ENCODE results near the gene LCP2. TPM values are rescaled to one million over a fixed set of nuclear protein-coding genes. Genes with fewer than 3 reads are reported as not detected.

LCP2 gene
- total and polyA plus RNA-seq, 2 of the 8 experiments (the other 6 are each of a cell fraction or from before 2014, with no cell fraction given), result 0.26 to 0.33 TPM

DNA sequence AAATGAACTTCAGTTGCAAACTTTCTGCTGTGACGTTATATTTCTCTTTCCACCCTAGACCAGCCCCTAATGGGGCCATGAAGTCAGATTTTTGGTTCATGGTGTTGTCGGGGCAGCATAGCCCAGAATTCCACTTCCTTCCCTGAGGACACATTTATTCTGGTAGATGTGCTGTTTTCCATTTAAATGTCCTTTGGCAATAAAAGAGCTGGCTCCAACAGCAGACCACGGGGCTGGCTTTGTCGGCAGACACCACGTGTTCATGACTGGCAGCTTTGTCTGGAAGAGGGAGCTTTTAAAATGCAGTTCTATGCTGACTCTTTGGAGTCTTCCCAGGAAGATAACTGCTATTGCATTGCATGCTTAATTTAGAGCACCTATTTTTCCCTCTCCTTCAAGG lies 17.6 kb upstream of the LCP2 start (continued):
- TF ChIP-seq, protein P1, sequence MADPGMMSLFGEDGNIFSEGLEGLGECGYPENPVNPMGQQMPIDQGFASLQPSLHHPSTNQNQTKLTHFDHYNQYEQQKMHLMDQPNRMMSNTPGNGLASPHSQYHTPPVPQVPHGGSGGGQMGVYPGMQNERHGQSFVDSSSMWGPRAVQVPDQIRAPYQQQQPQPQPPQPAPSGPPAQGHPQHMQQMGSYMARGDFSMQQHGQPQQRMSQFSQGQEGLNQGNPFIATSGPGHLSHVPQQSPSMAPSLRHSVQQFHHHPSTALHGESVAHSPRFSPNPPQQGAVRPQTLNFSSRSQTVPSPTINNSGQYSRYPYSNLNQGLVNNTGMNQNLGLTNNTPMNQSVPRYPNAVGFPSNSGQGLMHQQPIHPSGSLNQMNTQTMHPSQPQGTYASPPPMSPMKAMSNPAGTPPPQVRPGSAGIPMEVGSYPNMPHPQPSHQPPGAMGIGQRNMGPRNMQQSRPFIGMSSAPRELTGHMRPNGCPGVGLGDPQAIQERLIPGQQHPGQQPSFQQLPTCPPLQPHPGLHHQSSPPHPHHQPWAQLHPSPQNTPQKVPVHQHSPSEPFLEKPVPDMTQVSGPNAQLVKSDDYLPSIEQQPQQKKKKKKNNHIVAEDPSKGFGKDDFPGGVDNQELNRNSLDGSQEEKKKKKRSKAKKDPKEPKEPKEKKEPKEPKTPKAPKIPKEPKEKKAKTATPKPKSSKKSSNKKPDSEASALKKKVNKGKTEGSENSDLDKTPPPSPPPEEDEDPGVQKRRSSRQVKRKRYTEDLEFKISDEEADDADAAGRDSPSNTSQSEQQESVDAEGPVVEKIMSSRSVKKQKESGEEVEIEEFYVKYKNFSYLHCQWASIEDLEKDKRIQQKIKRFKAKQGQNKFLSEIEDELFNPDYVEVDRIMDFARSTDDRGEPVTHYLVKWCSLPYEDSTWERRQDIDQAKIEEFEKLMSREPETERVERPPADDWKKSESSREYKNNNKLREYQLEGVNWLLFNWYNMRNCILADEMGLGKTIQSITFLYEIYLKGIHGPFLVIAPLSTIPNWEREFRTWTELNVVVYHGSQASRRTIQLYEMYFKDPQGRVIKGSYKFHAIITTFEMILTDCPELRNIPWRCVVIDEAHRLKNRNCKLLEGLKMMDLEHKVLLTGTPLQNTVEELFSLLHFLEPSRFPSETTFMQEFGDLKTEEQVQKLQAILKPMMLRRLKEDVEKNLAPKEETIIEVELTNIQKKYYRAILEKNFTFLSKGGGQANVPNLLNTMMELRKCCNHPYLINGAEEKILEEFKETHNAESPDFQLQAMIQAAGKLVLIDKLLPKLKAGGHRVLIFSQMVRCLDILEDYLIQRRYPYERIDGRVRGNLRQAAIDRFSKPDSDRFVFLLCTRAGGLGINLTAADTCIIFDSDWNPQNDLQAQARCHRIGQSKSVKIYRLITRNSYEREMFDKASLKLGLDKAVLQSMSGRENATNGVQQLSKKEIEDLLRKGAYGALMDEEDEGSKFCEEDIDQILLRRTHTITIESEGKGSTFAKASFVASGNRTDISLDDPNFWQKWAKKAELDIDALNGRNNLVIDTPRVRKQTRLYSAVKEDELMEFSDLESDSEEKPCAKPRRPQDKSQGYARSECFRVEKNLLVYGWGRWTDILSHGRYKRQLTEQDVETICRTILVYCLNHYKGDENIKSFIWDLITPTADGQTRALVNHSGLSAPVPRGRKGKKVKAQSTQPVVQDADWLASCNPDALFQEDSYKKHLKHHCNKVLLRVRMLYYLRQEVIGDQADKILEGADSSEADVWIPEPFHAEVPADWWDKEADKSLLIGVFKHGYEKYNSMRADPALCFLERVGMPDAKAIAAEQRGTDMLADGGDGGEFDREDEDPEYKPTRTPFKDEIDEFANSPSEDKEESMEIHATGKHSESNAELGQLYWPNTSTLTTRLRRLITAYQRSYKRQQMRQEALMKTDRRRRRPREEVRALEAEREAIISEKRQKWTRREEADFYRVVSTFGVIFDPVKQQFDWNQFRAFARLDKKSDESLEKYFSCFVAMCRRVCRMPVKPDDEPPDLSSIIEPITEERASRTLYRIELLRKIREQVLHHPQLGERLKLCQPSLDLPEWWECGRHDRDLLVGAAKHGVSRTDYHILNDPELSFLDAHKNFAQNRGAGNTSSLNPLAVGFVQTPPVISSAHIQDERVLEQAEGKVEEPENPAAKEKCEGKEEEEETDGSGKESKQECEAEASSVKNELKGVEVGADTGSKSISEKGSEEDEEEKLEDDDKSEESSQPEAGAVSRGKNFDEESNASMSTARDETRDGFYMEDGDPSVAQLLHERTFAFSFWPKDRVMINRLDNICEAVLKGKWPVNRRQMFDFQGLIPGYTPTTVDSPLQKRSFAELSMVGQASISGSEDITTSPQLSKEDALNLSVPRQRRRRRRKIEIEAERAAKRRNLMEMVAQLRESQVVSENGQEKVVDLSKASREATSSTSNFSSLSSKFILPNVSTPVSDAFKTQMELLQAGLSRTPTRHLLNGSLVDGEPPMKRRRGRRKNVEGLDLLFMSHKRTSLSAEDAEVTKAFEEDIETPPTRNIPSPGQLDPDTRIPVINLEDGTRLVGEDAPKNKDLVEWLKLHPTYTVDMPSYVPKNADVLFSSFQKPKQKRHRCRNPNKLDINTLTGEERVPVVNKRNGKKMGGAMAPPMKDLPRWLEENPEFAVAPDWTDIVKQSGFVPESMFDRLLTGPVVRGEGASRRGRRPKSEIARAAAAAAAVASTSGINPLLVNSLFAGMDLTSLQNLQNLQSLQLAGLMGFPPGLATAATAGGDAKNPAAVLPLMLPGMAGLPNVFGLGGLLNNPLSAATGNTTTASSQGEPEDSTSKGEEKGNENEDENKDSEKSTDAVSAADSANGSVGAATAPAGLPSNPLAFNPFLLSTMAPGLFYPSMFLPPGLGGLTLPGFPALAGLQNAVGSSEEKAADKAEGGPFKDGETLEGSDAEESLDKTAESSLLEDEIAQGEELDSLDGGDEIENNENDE (IDR thresholded peaks at IDR 0.05; ENCODE audit: insufficient replicate concordance, low read length), result no peak

Data from H1 (cell line).